Thoracic aorta (tissue), 2 donors: ENCODE results near the gene CCDC148. TPM values are rescaled to one million over a fixed set of nuclear protein-coding genes. Genes with fewer than 3 reads are reported as not detected.

Experiments
- ATAC-seq: fragments of 150-250 bp; one replicate; pipeline ENCODE4 v1.8.0; 2017; ENCODE audit warnings: low read depth; ENCODE audit not compliant: insufficient number of reproducible peaks, low FRiP score
- DNase-seq: peaks from one replicate; pipeline ENCODE4 v3.0.0-alpha.2; 2020; ENCODE audit warnings: low spot score
- H3K27ac ChIP-seq, 2 donors: fragments of 200-600 bp; sonication (generic); 1 replicate in 1 of 2; 2 replicates in 1 of 2; pipeline ENCODE4 v1.5.1; 2016; ENCODE audit warnings: mild to moderate bottlenecking in 2 of 2, moderate library complexity in 2 of 2
- H3K27me3 ChIP-seq: fragments of 200-600 bp; sonication (generic); replicated peaks from 2 replicates; pipeline ENCODE4 v1.6.0; 2016; ENCODE audit warnings: mild to moderate bottlenecking; ENCODE audit not compliant: insufficient read depth
- H3K36me3 ChIP-seq: fragments of 200-600 bp; sonication (generic); one replicate; pipeline ENCODE4 v1.5.1; 2016
- H3K4me1 ChIP-seq, 2 donors: fragments of 200-600 bp; sonication (generic); 1 replicate in 1 of 2; 2 replicates in 1 of 2; pipeline versions ENCODE4 v1.5.1 to v1.6.0; 2016; ENCODE audit warnings: low read depth in 2 of 2, mild to moderate bottlenecking in 1 of 2; ENCODE audit not compliant: control insufficient read depth in 1 of 2
- H3K4me3 ChIP-seq: fragments of 200-600 bp; sonication (generic); 2 replicates; pipeline ENCODE4 v1.5.1; 2016; ENCODE audit warnings: mild to moderate bottlenecking
- H3K9me3 ChIP-seq: fragments of 200-600 bp; sonication (generic); 2 replicates; pipeline ENCODE4 v1.5.1; 2016
- total RNA-seq, 2 donors: library from RNA; depleted of rRNA; stranded (reverse); fragments of >200 nt; gene quantifications; one replicate each; pipeline versions ENCODE4 v1.1.0 to v1.2.3, GENCODE V29; 2016
- TF ChIP-seq, protein P1 (sequence below): fragments of 200-600 bp; sonication (generic); IDR thresholded peaks from one replicate; pipeline ENCODE4 v1.5.1; 2019; ENCODE audit warnings: antibody characterized with exemption

CCDC148 gene
- total RNA-seq, 2 donors from 2014 or later = 0.71 TPM; not detected in 1

DNA sequence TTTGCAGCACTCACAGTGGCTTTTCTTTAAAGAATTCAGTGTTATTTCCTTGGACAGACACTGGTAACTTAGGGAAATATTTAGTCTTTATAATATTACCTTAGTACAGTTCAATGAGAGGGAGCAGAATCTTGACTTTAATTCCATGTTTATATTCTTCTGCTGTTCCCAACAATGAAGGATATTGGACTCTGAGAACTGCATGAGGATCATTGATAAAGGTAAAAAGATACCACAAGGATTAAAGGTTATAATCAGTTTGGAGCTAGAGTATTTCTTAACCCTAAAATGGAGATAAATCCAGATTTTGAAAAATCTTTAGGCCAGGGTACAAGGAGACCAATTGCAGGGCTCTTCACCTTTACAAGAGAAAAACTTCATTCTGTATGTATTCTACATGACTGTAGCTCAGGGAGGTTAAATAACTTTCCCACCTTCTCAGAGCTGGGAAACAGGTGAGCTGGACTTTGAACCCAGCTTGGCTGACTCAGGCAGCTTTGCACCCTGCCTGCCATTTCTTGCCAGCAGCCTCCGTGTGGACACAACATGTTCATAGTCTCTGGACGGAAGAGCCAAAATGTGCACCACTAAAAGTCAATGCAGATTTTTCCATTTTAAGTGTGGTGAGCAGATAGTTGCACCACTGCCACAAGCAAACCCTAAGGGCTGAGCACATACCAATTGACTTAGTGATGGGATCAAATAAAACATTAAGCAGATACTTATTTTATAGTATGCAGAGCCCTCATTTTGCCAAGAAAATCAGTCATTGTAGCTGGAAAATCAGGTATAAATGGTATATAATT is 328.2 kb downstream of the CCDC148 start:
- no peaks in the 10 kb centered on the region for H3K27me3 ChIP-seq
- no peak overlapping the region for H3K4me3 ChIP-seq
- no peaks in the 10 kb centered on the region for H3K36me3 ChIP-seq
- DNase-seq = no peak
- H3K4me1 ChIP-seq = no peaks in the 10 kb centered on the region
- no peak for ATAC-seq
- H3K9me3 ChIP-seq = no peaks in the 10 kb centered on the region
- TF ChIP-seq, protein P1, sequence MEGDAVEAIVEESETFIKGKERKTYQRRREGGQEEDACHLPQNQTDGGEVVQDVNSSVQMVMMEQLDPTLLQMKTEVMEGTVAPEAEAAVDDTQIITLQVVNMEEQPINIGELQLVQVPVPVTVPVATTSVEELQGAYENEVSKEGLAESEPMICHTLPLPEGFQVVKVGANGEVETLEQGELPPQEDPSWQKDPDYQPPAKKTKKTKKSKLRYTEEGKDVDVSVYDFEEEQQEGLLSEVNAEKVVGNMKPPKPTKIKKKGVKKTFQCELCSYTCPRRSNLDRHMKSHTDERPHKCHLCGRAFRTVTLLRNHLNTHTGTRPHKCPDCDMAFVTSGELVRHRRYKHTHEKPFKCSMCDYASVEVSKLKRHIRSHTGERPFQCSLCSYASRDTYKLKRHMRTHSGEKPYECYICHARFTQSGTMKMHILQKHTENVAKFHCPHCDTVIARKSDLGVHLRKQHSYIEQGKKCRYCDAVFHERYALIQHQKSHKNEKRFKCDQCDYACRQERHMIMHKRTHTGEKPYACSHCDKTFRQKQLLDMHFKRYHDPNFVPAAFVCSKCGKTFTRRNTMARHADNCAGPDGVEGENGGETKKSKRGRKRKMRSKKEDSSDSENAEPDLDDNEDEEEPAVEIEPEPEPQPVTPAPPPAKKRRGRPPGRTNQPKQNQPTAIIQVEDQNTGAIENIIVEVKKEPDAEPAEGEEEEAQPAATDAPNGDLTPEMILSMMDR = no peak
- no peak overlapping the region for H3K27ac ChIP-seq

DNA sequence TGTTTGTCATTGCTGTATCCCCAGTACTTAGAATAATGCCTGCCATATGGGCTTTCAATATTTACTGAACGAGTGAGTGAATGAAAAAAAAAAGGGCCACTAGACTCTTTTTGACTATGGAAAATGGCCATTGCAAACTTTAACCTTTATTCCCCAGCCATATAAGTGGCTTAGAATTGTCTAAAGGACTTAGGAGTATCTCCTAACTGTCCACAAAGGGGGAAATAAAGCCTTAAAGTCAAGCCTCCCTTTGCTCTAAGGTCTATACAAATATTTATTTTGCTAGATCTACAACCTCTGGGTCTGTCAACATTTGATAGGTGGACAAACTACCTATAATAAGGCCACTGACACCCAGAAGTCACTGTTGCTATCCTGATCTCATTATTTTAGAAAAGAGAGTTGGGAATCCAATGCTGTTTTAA is 329.2 kb downstream of the CCDC148 start:
- DNase-seq (no peak), ATAC-seq (no peak)
- TF ChIP-seq, protein P1 = no peak

DNA sequence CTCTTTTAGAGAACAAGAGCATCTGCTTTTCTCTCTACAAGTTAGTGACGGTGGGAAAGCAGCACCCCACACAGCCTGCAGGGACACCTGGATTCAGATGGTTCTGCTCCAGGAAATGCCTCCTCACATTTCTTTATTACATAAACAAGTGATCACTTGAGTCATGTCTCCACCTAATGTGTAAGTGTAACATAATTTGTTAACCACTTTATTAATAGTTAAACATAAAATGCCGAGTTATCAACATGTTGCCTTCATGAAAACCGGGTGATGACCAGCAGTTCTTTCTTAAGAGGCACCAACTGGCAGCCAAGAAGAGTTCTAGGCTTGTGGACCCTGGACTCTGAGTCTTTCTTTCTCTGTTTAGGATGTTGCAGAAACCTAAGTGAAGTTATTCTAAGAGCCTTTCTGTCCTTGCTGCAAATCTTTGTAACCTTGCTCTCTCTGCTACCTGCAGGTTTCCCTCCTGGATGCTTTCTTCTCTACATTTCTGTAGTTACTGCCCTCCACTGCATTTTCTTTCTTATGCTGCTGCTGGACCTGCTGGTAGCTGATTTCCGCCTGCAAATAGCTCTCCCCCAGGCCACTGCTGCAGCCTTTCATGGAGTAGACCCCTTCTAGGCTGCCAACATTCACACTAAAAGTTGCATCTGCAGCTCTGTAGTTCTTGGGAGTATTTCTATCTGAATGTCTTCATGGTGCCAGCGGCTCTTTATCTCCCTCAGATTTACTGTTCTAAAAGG is 330.6 kb downstream of the CCDC148 start:
- Histone ChIP-seq H3K9me3 (no peaks in the 10 kb centered on the region), H3K36me3 (no peaks in the 10 kb centered on the region), H3K4me3 (no peak overlapping the region), H3K4me1 (no peaks in the 10 kb centered on the region), H3K27me3 (no peaks in the 10 kb centered on the region), H3K27ac (no peak overlapping the region)
- TF ChIP-seq, protein P1 = no peak
- ATAC-seq (no peak), DNase-seq (no peak)

More for the DNA sequence above, 329.2 kb downstream of the CCDC148 start:
- Histone ChIP-seq H3K4me3 (no peak overlapping the region), H3K36me3 (no peaks in the 10 kb centered on the region), H3K4me1 (no peaks in the 10 kb centered on the region), H3K27ac (no peak overlapping the region), H3K9me3 (no peaks in the 10 kb centered on the region), H3K27me3 (no peaks in the 10 kb centered on the region)

DNA sequence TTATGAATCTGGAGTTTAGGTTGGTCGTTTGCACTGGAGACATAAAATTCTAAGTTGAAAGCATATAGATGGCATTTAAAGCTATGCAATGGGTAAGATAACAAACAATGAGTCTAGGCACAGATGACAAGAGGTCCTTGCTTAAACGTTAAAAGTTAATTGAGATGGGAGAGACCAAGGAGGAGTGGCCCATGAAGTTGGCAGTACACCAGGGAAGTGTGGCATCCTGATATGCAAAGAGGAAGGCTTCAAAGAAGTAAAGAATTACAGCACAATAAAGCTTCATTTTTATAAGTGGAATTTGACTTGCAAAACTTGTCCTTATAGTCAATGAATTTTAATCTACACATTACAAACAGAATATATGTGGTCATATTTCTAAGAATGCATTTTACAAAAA is 331.7 kb downstream of the CCDC148 start:
- H3K4me3 ChIP-seq = no peak overlapping the region
- H3K27me3 ChIP-seq = no peaks in the 10 kb centered on the region
- no peak for ATAC-seq
- H3K9me3 ChIP-seq = no peaks in the 10 kb centered on the region
- TF ChIP-seq, protein P1 = no peak
- H3K4me1 ChIP-seq = no peaks in the 10 kb centered on the region
- H3K36me3 ChIP-seq = no peaks in the 10 kb centered on the region
- no peak overlapping the region for H3K27ac ChIP-seq
- DNase-seq = no peak

Other genes with a start within 250 kb of the CCDC148 start
- 10 to 100 TPM; 28.0 to 49.1 TPM for gene PKP4, start 199 bp upstream of the CCDC148 start, total RNA-seq